HepG2 (cell line): Measurements from ENCODE around the gene NCOA4. TPM values are rescaled to one million over a fixed set of nuclear protein-coding genes. Genes with fewer than 3 reads are reported as not detected.

Experiments used
- BRD4 ChIP-seq: sonication (generic); formaldehyde crosslinking; IDR thresholded peaks from 2 replicates; pipeline ENCODE4 v1.4.0; 2020; ENCODE audit warnings: missing genetic modification reagents
- JUN ChIP-seq: sonication (generic); formaldehyde crosslinking; IDR thresholded peaks from 2 replicates; pipeline ENCODE4 v1.4.0; 2020; ENCODE audit warnings: mild to moderate bottlenecking, missing genetic modification reagents
- KLF12 ChIP-seq: sonication (generic); formaldehyde crosslinking; IDR thresholded peaks from 2 replicates; pipeline ENCODE4 v1.4.0; 2020; ENCODE audit warnings: missing genetic modification reagents, borderline replicate concordance
- NCOR1 ChIP-seq: fragments of 200-600 bp; sonication (generic); IDR thresholded peaks from 2 replicates; pipeline ENCODE4 v1.7.0; 2017; ENCODE audit warnings: antibody characterized with exemption, low read length, borderline replicate concordance
- NPAS2 ChIP-seq: sonication (generic); formaldehyde crosslinking; IDR thresholded peaks from 2 replicates; pipeline ENCODE4 v1.8.0; 2022; ENCODE audit warnings: mild to moderate bottlenecking, missing genetic modification reagents, borderline replicate concordance
- NR2F2 ChIP-seq: IDR thresholded peaks from 2 replicates; pipeline ENCODE4 v1.6.1; 2012; ENCODE audit warnings: low read depth, inconsistent platforms, borderline replicate concordance
- SATB2 ChIP-seq: sonication (generic); formaldehyde crosslinking; IDR thresholded peaks from 2 replicates; pipeline ENCODE4 v1.5.0; 2020; ENCODE audit warnings: missing genetic modification reagents
- SSRP1 ChIP-seq: IDR thresholded peaks from 2 replicates; pipeline ENCODE4 v1.6.1; 2016; ENCODE audit warnings: control low read depth
- ZNF224 ChIP-seq: sonication (generic); formaldehyde crosslinking; IDR thresholded peaks from 2 replicates; pipeline ENCODE4 v1.5.0; 2020; ENCODE audit warnings: mild to moderate bottlenecking, missing genetic modification reagents
- ZNF446 ChIP-seq: sonication (generic); formaldehyde crosslinking; IDR thresholded peaks from 2 replicates; pipeline ENCODE4 v1.5.0; 2020; ENCODE audit warnings: mild to moderate bottlenecking, missing genetic modification reagents
- ZNF589 ChIP-seq: sonication (generic); formaldehyde crosslinking; conservative IDR thresholded peaks from 2 replicates; pipeline ENCODE4 v1.8.0; 2022; ENCODE audit warnings: mild to moderate bottlenecking, moderate library complexity, missing genetic modification reagents
- ZNF704 ChIP-seq: sonication (generic); formaldehyde crosslinking; IDR thresholded peaks from 2 replicates; pipeline ENCODE4 v1.8.1; 2023; ENCODE audit warnings: mild to moderate bottlenecking, inconsistent platforms, moderate library complexity, missing genetic modification reagents, borderline replicate concordance
- ZNF780A ChIP-seq: sonication (generic); formaldehyde crosslinking; IDR thresholded peaks from 2 replicates; pipeline ENCODE4 v1.8.0; 2022; ENCODE audit warnings: mild to moderate bottlenecking, missing genetic modification reagents, moderate library complexity
- polyA plus RNA-seq, 8 experiments: library from polyadenylated mRNA; depleted of rRNA in 3 of 8; stranded (reverse) in 7 of 8; unstranded in 1 of 8; fragments of >200 nt; fragmentation: Illumina TruSeq in 4 of 8; extraction: Trizol in 4 of 8; gene quantifications; 2 replicates each; pipeline versions ENCODE4 v1.2.1 to v1.2.3, GENCODE V29; 2011 to 2016; ENCODE audit warnings: low read depth in 4 of 8, missing spikeins in 1 of 8, mixed read lengths in 1 of 8; ENCODE audit not compliant: insufficient read depth in 1 of 8
- total RNA-seq, 5 experiments: library from RNA; depleted of rRNA; stranded (reverse); fragments of >200 nt; fragmentation: Illumina TruSeq; extraction: Trizol; gene quantifications; 2 replicates each; pipeline ENCODE4 v1.2.3, GENCODE V29; 2016; ENCODE audit warnings: low read depth in 1 of 5
- TF ChIP-seq, protein P1 (sequence below): sonication (generic); formaldehyde crosslinking; IDR thresholded peaks from 2 replicates; pipeline ENCODE4 v1.4.0; 2020; ENCODE audit warnings: mild to moderate bottlenecking, missing genetic modification reagents
- TF ChIP-seq, protein P2 (sequence below): sonication (generic); formaldehyde crosslinking; IDR thresholded peaks from 2 replicates; pipeline ENCODE4 v1.8.1; 2023; ENCODE audit warnings: mild to moderate bottlenecking, missing genetic modification reagents, borderline replicate concordance
- TF ChIP-seq, protein P3 (sequence below): sonication (generic); formaldehyde crosslinking; IDR thresholded peaks from 2 replicates; pipeline ENCODE4 v1.8.1; 2022; ENCODE audit warnings: low read depth, mild to moderate bottlenecking, missing genetic modification reagents

Gene NCOA4
- total and polyA plus RNA-seq, 2 of the 13 experiments (the other 11 are each of a cell fraction or from before 2014, with no cell fraction given), result 306 to 400 TPM

DNA sequence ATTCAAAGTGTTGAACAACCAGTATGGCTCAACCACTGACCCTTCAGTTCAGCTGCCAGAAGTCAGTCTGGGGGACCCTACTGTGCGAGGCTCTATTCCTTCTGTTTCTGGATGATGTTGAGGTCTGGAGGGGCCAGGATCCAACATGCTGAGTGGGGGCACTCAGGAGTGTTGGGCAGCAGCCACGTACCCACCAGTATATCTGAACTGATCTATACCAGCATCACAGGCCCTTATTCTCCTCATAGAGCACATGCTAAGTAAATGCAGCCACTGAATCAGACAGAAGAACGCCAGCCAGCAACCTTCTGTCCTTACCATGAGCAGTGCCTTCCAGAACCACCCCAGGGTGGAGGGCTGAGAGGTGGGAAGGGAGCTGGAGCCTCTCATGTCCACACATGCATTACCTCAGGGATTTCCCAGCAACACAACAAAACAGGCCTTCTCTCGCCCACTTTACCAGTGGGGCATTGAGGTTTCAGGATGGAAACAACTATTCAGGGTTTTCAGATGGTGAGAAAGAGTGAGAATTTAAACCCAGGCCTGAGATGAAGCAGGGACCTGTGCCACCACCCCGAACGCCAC, 22.5 kb upstream of the NCOA4 start (continued):
- TF ChIP-seq, protein P1, sequence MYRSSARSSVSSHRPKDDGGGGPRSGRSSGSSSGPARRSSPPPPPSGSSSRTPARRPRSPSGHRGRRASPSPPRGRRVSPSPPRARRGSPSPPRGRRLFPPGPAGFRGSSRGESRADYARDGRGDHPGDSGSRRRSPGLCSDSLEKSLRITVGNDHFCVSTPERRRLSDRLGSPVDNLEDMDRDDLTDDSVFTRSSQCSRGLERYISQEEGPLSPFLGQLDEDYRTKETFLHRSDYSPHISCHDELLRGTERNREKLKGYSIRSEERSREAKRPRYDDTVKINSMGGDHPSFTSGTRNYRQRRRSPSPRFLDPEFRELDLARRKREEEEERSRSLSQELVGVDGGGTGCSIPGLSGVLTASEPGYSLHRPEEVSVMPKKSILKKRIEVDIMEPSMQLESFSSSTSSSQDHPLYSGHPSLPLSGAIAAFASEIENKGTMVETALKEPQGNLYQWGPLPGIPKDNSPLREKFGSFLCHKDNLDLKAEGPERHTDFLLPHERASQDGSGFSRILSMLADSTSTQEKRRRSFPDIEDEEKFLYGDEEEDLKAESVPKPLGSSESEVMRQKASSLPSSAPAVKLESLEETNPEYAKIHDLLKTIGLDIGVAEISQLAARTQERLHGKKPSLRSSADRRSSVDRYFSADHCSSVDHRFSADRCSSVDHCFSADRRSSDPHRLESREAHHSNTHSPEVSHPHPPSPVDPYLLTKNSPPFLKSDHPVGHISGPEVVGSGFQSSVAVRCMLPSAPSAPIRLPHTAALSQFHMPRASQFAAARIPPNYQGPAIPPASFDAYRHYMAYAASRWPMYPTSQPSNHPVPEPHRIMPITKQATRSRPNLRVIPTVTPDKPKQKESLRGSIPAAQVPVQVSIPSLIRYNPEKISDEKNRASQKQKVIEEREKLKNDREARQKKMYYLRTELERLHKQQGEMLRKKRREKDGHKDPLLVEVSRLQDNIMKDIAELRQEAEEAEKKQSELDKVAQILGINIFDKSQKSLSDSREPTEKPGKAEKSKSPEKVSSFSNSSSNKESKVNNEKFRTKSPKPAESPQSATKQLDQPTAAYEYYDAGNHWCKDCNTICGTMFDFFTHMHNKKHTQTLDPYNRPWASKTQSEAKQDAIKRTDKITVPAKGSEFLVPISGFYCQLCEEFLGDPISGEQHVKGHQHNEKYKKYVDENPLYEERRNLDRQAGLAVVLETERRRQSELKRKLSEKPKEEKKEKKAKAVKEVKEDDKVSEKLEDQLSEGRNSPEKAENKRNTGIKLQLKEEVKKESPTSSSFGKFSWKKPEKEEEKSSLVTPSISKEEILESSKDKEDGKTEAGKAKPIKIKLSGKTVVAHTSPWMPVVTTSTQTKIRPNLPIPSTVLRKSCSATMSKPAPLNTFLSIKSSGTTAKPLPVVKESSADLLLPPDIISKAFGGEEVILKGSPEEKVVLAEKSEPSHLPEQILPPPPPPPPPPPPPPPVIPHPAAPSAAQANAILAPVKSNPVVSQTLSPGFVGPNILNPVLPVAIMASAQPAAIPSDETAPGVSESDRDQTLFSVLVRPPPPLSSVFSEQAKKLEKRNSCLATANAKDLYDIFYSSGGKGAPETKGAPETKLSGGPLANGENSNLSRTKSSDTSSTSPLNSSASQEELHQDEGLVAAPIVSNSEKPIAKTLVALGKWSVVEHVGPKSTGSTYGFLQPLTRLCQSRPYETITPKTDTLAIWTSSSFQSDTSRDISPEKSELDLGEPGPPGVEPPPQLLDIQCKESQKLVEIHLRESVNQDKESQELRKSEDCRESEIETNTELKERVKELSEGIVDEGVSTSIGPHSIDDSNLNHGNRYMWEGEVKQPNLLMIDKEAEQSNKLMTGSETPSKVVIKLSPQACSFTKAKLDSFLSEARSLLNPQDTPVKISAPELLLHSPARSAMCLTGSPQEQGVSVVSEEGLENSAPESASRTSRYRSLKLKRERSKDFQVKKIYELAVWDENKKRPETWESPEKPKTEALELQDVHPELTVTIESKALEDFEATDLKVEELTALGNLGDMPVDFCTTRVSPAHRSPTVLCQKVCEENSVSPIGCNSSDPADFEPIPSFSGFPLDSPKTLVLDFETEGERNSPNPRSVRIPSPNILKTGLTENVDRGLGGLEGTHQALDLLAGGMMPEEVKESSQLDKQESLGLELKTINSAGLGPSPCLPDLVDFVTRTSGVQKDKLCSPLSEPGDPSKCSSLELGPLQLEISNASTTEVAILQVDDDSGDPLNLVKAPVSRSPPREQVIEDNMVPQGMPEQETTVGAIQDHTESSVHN (CRISPR knock-in tag), result no peak
- TF ChIP-seq ZNF224 (CRISPR knock-in tag), result no peak
- TF ChIP-seq NR2F2, result no peak
- TF ChIP-seq, protein P2, sequence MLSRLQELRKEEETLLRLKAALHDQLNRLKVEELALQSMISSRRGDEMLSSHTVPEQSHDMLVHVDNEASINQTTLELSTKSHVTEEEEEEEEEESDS, result no peak
- TF ChIP-seq JUN, result no peak
- no peak for TF ChIP-seq ZNF446 (CRISPR knock-in tag)
- no peak for TF ChIP-seq ZNF704 (CRISPR knock-in tag)
- TF ChIP-seq ZNF589 (CRISPR knock-in tag), result no peak
- no peak for TF ChIP-seq BRD4 (CRISPR knock-in tag)
- no peak for TF ChIP-seq SATB2 (CRISPR knock-in tag)
- TF ChIP-seq, protein P3, sequence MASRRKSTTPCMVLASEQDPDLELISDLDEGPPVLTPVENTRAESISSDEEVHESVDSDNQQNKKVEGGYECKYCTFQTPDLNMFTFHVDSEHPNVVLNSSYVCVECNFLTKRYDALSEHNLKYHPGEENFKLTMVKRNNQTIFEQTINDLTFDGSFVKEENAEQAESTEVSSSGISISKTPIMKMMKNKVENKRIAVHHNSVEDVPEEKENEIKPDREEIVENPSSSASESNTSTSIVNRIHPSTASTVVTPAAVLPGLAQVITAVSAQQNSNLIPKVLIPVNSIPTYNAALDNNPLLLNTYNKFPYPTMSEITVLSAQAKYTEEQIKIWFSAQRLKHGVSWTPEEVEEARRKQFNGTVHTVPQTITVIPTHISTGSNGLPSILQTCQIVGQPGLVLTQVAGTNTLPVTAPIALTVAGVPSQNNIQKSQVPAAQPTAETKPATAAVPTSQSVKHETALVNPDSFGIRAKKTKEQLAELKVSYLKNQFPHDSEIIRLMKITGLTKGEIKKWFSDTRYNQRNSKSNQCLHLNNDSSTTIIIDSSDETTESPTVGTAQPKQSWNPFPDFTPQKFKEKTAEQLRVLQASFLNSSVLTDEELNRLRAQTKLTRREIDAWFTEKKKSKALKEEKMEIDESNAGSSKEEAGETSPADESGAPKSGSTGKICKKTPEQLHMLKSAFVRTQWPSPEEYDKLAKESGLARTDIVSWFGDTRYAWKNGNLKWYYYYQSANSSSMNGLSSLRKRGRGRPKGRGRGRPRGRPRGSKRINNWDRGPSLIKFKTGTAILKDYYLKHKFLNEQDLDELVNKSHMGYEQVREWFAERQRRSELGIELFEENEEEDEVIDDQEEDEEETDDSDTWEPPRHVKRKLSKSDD, result no peak
- no peak for TF ChIP-seq SSRP1 (CRISPR knock-in tag)
- TF ChIP-seq NCOR1, result no peak
- TF ChIP-seq NPAS2, result no peak
- no peak for TF ChIP-seq ZNF780A (CRISPR knock-in tag)
- TF ChIP-seq KLF12, result peak; percentile 11; the same call in 1 of the 2 replicates
